Measurements from ENCODE around the gene ERBB4. TPM values are rescaled to one million over a fixed set of nuclear protein-coding genes. Genes with fewer than 3 reads are reported as not detected.
"Not testable (repeated sequence)": the region's sequence is repeated elsewhere in the genome, so short reads cannot be mapped to it uniquely, and the experiment has no call there.

The ERBB4 gene
- polyA plus RNA-seq, 3 donors from 2014 or later = not detected

GRCh38 chr2:211631503-211631902 is 907.1 kb downstream of the ERBB4 start:
- no peak overlapping the region for H3K27ac Mint-ChIP-seq
- peaks cover 0 to 22% (median 9%) of the 10 kb centered on the region in 6 donors for H3K9me3 Mint-ChIP-seq
- H3K4me1 Mint-ChIP-seq = no peaks in the 10 kb centered on the region
- H3K27me3 Mint-ChIP-seq (ENCODE audit: low read depth in 3 of 3) = no peaks in the 10 kb centered on the region
- no peak overlapping the region for H3K4me3 Mint-ChIP-seq
- H3K36me3 Mint-ChIP-seq = no peaks in the 10 kb centered on the region
- DNase-seq = no peak

GRCh38 chr2:211623096-211623495 is 915.5 kb downstream of the ERBB4 start:
- Mint-ChIP-seq H3K9me3 (peaks cover 0 to 18% (median 10%) of the 10 kb centered on the region in 6 donors), H3K27ac (no peak overlapping the region), H3K4me1 (no peaks in the 10 kb centered on the region), H3K4me3 (no peak overlapping the region), H3K36me3 (no peaks in the 10 kb centered on the region), H3K27me3 (ENCODE audit: low read depth in 3 of 3) (no peaks in the 10 kb centered on the region)
- no peak for DNase-seq

- Mint-ChIP-seq H3K9me3 (peaks cover 0 to 13% (median 6%) of the 10 kb centered on the region in 6 donors), H3K27ac (no peak overlapping the region), H3K4me1 (no peaks in the 10 kb centered on the region), H3K36me3 (no peaks in the 10 kb centered on the region), H3K27me3 (ENCODE audit: low read depth in 3 of 3) (no peaks in the 10 kb centered on the region), H3K4me3 (no peak overlapping the region)
- DNase-seq = no peak
These were observed 917.6 kb downstream of the ERBB4 start for GRCh38 chr2:211620986-211621385.

GRCh38 chr2:211617803-211618202 is 920.8 kb downstream of the ERBB4 start:
- no peak for DNase-seq
- Mint-ChIP-seq H3K4me3 (no peak overlapping the region), H3K9me3 (peaks cover 0 to 11% (median 3%) of the 10 kb centered on the region in 6 donors), H3K27ac (no peak overlapping the region), H3K4me1 (no peaks in the 10 kb centered on the region), H3K27me3 (ENCODE audit: low read depth in 3 of 3) (no peaks in the 10 kb centered on the region), H3K36me3 (no peaks in the 10 kb centered on the region)

- peak overlapping the region; percentile 63 to 83 (median 69) for H3K4me3 Mint-ChIP-seq
- H3K9me3 Mint-ChIP-seq = peaks cover 0 to 32% (median 7%) of the 10 kb centered on the region in 6 donors
- no peak for DNase-seq
- H3K4me1 Mint-ChIP-seq = peaks cover 2 to 10% of the 10 kb centered on the region in 2 donors
- no peaks in the 10 kb centered on the region for H3K27me3 Mint-ChIP-seq (ENCODE audit: low read depth in 3 of 3)
- peak overlapping the region in 3 of 6 donors; percentile 27 to 74 (median 43) for H3K27ac Mint-ChIP-seq
- H3K36me3 Mint-ChIP-seq = no peaks in the 10 kb centered on the region
These were observed 927.0 kb downstream of the ERBB4 start for GRCh38 chr2:211611621-211612020.

- Mint-ChIP-seq H3K4me1 (peaks cover 2 to 10% of the 10 kb centered on the region in 2 donors), H3K36me3 (no peaks in the 10 kb centered on the region), H3K27me3 (ENCODE audit: low read depth in 3 of 3) (no peaks in the 10 kb centered on the region), H3K4me3 (peak overlapping the region; percentile 63 to 83 (median 69)), H3K27ac (peak overlapping the region in 3 of 6 donors; percentile 27 to 74 (median 43)), H3K9me3 (peaks cover 0 to 32% (median 7%) of the 10 kb centered on the region in 6 donors)
- peak in 2 of 3 donors; percentile 3 to 9 for DNase-seq
These were observed 927.5 kb downstream of the ERBB4 start for GRCh38 chr2:211611061-211611518.

- Mint-ChIP-seq H3K9me3 (peaks cover 0 to 26% (median 7%) of the 10 kb centered on the region in 6 donors), H3K4me1 (peaks cover 2 to 10% of the 10 kb centered on the region in 2 donors), H3K27ac (no peak overlapping the region), H3K4me3 (no peak overlapping the region), H3K36me3 (no peaks in the 10 kb centered on the region), H3K27me3 (ENCODE audit: low read depth in 3 of 3) (no peaks in the 10 kb centered on the region)
- DNase-seq = no peak
These were observed 929.5 kb downstream of the ERBB4 start for GRCh38 chr2:211609127-211609526.

GRCh38 chr2:211599146-211599545 is 939.5 kb downstream of the ERBB4 start:
- H3K4me3 Mint-ChIP-seq = no peak overlapping the region
- no peaks in the 10 kb centered on the region for H3K4me1 Mint-ChIP-seq
- H3K9me3 Mint-ChIP-seq = peaks cover 2 to 32% (median 12%) of the 10 kb centered on the region in 6 donors
- H3K27me3 Mint-ChIP-seq (ENCODE audit: low read depth in 3 of 3) = peaks cover 0 to 5% (median 0%) of the 10 kb centered on the region in 3 donors
- H3K27ac Mint-ChIP-seq = no peak overlapping the region
- DNase-seq = no peak
- no peaks in the 10 kb centered on the region for H3K36me3 Mint-ChIP-seq

GRCh38 chr2:211598238-211598637 is 940.4 kb downstream of the ERBB4 start:
- Mint-ChIP-seq H3K4me3 (no peak overlapping the region), H3K27me3 (ENCODE audit: low read depth in 3 of 3) (peaks cover 0 to 3% (median 0%) of the 10 kb centered on the region in 3 donors), H3K36me3 (no peaks in the 10 kb centered on the region), H3K9me3 (peaks cover 2 to 32% (median 14%) of the 10 kb centered on the region in 6 donors), H3K27ac (no peak overlapping the region), H3K4me1 (no peaks in the 10 kb centered on the region)
- no peak for DNase-seq

- not testable (repeated sequence) for H3K4me1 Mint-ChIP-seq; H3K27me3 Mint-ChIP-seq (ENCODE audit: low read depth in 3 of 3); H3K4me3 Mint-ChIP-seq; DNase-seq; H3K27ac Mint-ChIP-seq; H3K36me3 Mint-ChIP-seq
- peaks cover 5 to 16% (median 9%) of the 10 kb centered on the region in 6 donors for H3K9me3 Mint-ChIP-seq
These were observed 946.6 kb downstream of the ERBB4 start for GRCh38 chr2:211592006-211592405.

- Mint-ChIP-seq H3K36me3 (no peaks in the 10 kb centered on the region), H3K27ac (no peak overlapping the region), H3K27me3 (ENCODE audit: low read depth in 3 of 3) (peaks cover 0 to 2% (median 0%) of the 10 kb centered on the region in 3 donors), H3K4me3 (no peak overlapping the region), H3K4me1 (no peaks in the 10 kb centered on the region), H3K9me3 (peaks cover 3 to 20% (median 9%) of the 10 kb centered on the region in 6 donors)
- DNase-seq = no peak
These were observed 947.2 kb downstream of the ERBB4 start for GRCh38 chr2:211591426-211591825.

- no peak for DNase-seq
- no peaks in the 10 kb centered on the region for H3K4me1 Mint-ChIP-seq
- no peak overlapping the region for H3K4me3 Mint-ChIP-seq
- peaks cover 0 to 4% (median 2%) of the 10 kb centered on the region in 3 donors for H3K27me3 Mint-ChIP-seq (ENCODE audit: low read depth in 3 of 3)
- no peak overlapping the region for H3K27ac Mint-ChIP-seq
- H3K36me3 Mint-ChIP-seq = peaks cover 0 to 4% (median 0%) of the 10 kb centered on the region in 3 donors
- peaks cover 0 to 44% (median 15%) of the 10 kb centered on the region in 6 donors for H3K9me3 Mint-ChIP-seq
These were observed 970.2 kb downstream of the ERBB4 start for GRCh38 chr2:211568439-211568838.

- Mint-ChIP-seq H3K36me3 (no peaks in the 10 kb centered on the region), H3K9me3 (peaks cover 0 to 19% (median 7%) of the 10 kb centered on the region in 6 donors), H3K27ac (no peak overlapping the region), H3K27me3 (ENCODE audit: low read depth in 3 of 3) (peaks cover 0 to 2% (median 0%) of the 10 kb centered on the region in 3 donors), H3K4me3 (no peak overlapping the region), H3K4me1 (no peaks in the 10 kb centered on the region)
- no peak for DNase-seq
These were observed 974.2 kb downstream of the ERBB4 start for GRCh38 chr2:211564441-211564840.

GRCh38 chr2:211545582-211545981 is 993.0 kb downstream of the ERBB4 start:
- Mint-ChIP-seq H3K27ac (no peak overlapping the region), H3K36me3 (peaks cover 0 to 4% (median 0%) of the 10 kb centered on the region in 3 donors), H3K27me3 (ENCODE audit: low read depth in 3 of 3) (no peaks in the 10 kb centered on the region), H3K9me3 (peaks cover 1 to 11% (median 6%) of the 10 kb centered on the region in 6 donors), H3K4me1 (no peaks in the 10 kb centered on the region), H3K4me3 (no peak overlapping the region)
- no peak for DNase-seq

- Mint-ChIP-seq H3K36me3 (peaks cover 0 to 4% (median 0%) of the 10 kb centered on the region in 3 donors), H3K4me3 (no peak overlapping the region), H3K9me3 (peaks cover 4 to 22% (median 13%) of the 10 kb centered on the region in 6 donors), H3K27ac (no peak overlapping the region), H3K4me1 (no peaks in the 10 kb centered on the region), H3K27me3 (ENCODE audit: low read depth in 3 of 3) (peaks cover 0 to 1% (median 0%) of the 10 kb centered on the region in 3 donors)
- DNase-seq = no peak
These were observed 1004.0 kb downstream of the ERBB4 start for GRCh38 chr2:211534632-211535031.

All from immature natural killer cell (primary cell).